Activated CD4-positive, alpha-beta memory T cell treated with anti-CD3 and anti-CD28 coated beads, Interleukin-2, amount 10 ng/mL, durations not matched to agents 7 days and 5 days (primary cell): Measurements from ENCODE around the gene CATSPERD. TPM values are rescaled to one million over a fixed set of nuclear protein-coding genes. Genes with fewer than 3 reads are reported as not detected.
"Not testable (repeated sequence)": the region's sequence is repeated elsewhere in the genome, so short reads cannot be mapped to it uniquely, and the experiment has no call there.

Source experiments
- CTCF ChIA-PET: fragments of 350-600 bp; sonication (Branson Sonifier 250); formaldehyde crosslinking; loops from one replicate; lab custom pipeline; 2021; ENCODE audit warnings: antibody characterized with exemption, inconsistent platforms; lab: Charles Lee
- POLR2A ChIA-PET: fragments of 350-600 bp; sonication (Branson Sonifier 250); formaldehyde crosslinking; loops from one replicate; lab custom pipeline; 2021; ENCODE audit warnings: antibody characterized with exemption; lab: Charles Lee
- DNase-seq: peaks from one replicate; pipeline ENCODE4 v3.0.0-alpha.2; 2020
- H3K27ac Mint-ChIP-seq: one replicate; pipeline ENCODE4 v1.8.0; 2021; ENCODE audit warnings: mild to moderate bottlenecking, mixed read lengths
- H3K27me3 Mint-ChIP-seq: one replicate; pipeline ENCODE4 v1.8.0; 2021; ENCODE audit warnings: mixed read lengths
- H3K36me3 Mint-ChIP-seq: one replicate; pipeline ENCODE4 v1.8.0; 2021; ENCODE audit warnings: low read depth, mixed read lengths
- H3K4me1 Mint-ChIP-seq: one replicate; pipeline ENCODE4 v1.8.0; 2021; ENCODE audit warnings: mixed read lengths
- H3K4me3 Mint-ChIP-seq: one replicate; pipeline ENCODE4 v1.8.0; 2021; ENCODE audit warnings: mild to moderate bottlenecking, mixed read lengths
- H3K9me3 Mint-ChIP-seq: one replicate; pipeline ENCODE4 v1.8.0; 2021; ENCODE audit warnings: mixed read lengths
- total RNA-seq, 2 experiments: library from RNA; stranded (reverse); gene quantifications; one replicate each; pipeline ENCODE4 v1.2.3, GENCODE V29; 2021

CATSPERD gene
- total RNA-seq, 2 experiments from 2014 or later: not detected

DNA sequence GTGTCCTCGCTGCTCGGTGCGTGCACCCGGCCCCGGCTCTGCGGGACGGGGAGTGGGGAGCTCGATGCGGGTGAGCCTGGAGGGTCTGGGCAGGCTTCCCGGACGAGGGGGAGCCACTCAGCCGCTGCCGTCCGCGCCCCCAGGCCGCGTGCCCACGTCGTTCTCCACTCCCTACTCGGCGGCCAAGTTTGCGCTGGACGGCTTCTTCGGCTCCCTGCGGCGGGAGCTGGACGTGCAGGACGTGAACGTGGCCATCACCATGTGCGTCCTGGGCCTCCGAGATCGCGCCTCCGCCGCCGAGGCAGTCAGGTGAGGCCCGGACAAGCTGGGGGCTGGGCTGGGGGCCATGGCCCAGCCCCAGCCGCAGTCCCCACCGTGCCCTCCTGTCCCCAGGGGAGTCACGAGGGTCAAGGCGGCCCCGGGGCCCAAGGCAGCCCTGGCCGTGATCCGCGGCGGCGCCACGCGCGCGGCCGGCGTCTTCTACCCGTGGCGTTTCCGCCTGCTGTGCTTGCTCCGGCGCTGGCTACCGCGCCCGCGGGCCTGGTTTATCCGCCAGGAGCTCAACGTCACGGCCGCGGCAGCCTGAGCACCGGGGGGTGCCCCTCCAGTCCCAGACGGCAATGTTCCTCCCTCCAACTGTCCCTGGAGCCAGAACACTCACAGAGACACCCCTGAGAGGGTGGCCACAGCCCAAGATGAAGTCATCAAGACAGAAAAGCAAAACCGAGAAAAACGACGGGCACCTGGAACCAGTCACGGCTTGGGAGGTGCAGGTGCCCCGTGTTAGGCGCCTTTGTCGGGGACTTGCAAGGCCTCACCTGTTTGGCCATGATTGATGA, 32.9 kb upstream of the CATSPERD start:
- ChIA-PET CTCF (interaction anchor here (0.7 to 2.3 kb wide), 15 partner anchors 21 to 1698 kb away, joined by 3 to 21 read pairs (median 4); partner anchors contain the start of genes CATSPERD, DUS3L, FEM1A and KDM4B), POLR2A (interaction anchor here (0.7 to 2.3 kb wide), 6 partner anchors 9 to 140 kb away, joined by 3 to 19 read pairs (median 4); partner anchors contain the start of genes CATSPERD, LONP1, SAFB and SAFB2)
- Mint-ChIP-seq H3K4me1 (peaks cover 30% of the 10 kb centered on the region), H3K9me3 (no peaks in the 10 kb centered on the region), H3K27ac (no peak overlapping the region), H3K36me3 (peaks cover 21% of the 10 kb centered on the region), H3K27me3 (no peaks in the 10 kb centered on the region), H3K4me3 (peak overlapping the region; percentile 75)
- no peak for DNase-seq

DNA sequence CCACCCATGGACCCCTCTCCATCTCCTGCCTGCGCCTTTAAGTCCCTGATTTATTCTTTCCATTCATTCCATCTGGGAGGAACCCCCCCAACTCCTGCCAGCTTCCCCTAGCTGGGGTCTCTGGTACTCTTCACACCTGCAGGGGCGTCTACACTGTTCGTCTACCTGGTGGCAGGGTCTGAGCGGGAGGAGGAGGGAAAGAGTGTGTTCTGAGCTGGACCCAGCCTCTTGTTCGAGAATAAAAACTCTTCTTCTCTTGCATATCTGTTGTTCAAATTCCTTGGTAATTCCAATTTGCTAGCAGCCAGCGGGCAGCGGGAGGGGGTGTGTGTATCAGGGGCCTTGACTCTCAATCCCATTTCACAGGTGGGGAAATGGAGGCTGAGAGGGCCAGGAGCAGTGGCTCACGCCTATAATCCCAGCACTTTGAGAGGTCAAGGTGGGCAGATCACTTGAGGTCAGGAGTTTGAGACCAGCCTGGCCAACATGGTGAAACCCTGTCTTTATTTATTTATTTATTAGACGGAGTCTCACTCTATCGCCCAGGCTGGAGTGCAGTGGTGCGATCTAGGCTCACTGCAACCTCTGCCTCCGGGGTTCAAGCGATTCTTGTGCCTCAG, 32.1 kb upstream of the CATSPERD start:
- ChIA-PET CTCF (interaction anchor here (0.6 to 2.4 kb wide), 4 partner anchors 12 to 294 kb away, joined by 3 to 19 read pairs (median 4); partner anchors contain the start of genes SAFB and SAFB2), POLR2A (interaction anchor here (4.1 kb wide), 1 partner anchor 31 kb away, joined by 109 read pairs; the partner anchor contains the start of genes CATSPERD and LONP1)
- Mint-ChIP-seq H3K4me1 (peaks cover 37% of the 10 kb centered on the region), H3K4me3 (peak overlapping the region; percentile 18), H3K36me3 (peaks cover 29% of the 10 kb centered on the region)
- DNase-seq, H3K9me3 Mint-ChIP-seq, H3K27ac Mint-ChIP-seq, H3K27me3 Mint-ChIP-seq: not testable (repeated sequence)

DNA sequence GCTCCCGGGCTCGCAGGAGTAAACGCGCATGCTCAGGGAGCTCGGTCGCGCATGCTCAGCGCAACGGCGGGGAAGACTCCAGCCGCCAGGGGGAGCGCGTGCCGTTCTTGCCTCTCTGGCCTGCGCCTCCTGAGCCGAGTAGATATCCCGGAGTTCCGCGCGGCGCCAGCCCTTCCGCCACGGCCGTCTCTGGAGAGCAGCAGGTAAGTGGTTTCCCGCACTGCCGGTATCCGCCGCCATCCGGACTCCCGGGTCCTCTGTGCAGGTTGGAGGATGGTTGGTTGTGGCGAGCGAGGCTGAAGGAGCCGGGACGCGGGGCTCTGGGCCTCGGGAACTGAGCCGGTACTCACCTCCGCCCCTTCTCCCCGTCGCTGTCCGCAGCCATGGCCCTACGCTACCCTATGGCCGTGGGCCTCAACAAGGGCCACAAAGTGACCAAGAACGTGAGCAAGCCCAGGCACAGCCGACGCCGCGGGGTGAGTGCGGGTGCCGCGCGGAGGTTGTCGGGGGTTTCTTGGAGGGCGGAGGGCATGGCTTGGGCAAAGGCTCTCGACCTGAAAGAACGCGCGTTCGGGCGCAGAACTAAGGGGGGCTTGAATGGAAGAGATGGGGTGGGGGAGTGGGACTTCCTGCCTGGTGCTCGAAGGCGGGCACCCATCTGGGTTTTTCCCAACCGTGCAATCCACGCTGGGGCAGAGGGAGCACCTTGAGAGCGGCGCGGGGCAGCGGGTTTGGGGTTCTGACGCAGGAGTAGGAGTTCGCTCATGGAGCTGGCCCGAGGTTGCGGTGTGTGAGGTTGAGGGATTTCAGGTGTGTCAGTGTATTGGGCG, 30.1 kb upstream of the CATSPERD start, which contains the start of gene RPL36:
Gene RPL36 (plus strand): TSS at position 171 of the 830 bp plus-strand sequence. CDS start 213 bp downstream, at position 384.
- no peaks in the 10 kb centered on the region for H3K9me3 Mint-ChIP-seq
- DNase-seq: peak; percentile 99
- H3K36me3 Mint-ChIP-seq: peaks cover 43% of the 10 kb centered on the region
- ChIA-PET CTCF (interaction anchor here (0.6 to 2.8 kb wide), 21 partner anchors 9 to 418 kb away, joined by 3 to 76 read pairs (median 4); partner anchors contain the start of genes CATSPERD, DUS3L, LONP1 and SAFB), POLR2A (interaction anchor here (0.6 to 4.1 kb wide), 20 partner anchors 8 to 734 kb away, joined by 3 to 109 read pairs (median 4); partner anchors contain the start of genes CATSPERD, DUS3L, KHSRP and LONP1)
- peak within 1 kb of the TSS; percentile 91 for H3K27ac Mint-ChIP-seq
- peak within 1 kb of the TSS; percentile 90 for H3K4me3 Mint-ChIP-seq
- H3K27me3 Mint-ChIP-seq: no peaks in the 10 kb centered on the region
- peaks cover 41% of the 10 kb centered on the region for H3K4me1 Mint-ChIP-seq

DNA sequence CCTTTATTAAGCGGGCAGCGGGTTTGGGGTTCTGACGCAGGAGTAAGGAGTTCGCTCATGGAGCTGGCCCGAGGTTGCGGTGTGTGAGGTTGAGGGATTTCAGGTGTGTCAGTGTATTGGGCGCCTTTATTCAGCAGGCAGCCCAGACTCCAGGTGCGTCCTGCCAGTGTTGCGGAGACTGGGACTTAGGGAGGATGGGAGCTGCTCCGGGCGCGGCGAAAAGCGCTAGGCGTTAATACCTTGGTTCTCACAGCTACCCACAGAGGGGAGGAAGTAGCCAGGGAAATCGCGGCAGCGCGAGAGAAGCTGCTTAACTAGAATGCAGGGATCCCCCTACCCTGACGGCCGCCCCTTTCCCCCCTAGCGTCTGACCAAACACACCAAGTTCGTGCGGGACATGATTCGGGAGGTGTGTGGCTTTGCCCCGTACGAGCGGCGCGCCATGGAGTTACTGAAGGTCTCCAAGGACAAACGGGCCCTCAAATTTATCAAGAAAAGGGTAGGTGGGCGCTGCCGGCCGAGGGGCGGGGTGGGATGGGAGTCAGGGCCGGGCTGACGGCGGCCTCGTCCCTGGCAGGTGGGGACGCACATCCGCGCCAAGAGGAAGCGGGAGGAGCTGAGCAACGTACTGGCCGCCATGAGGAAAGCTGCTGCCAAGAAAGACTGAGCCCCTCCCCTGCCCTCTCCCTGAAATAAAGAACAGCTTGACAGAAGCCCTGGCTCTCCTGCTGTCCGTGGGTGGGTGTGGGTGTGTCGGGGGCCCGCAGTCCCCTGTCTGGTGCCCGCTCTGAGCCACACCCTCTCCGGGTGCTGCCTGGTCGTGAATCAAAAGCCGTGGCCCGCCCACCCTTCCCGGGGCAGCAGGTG, 29.2 kb upstream of the CATSPERD start:
- H3K4me1 Mint-ChIP-seq: peaks cover 41% of the 10 kb centered on the region
- H3K36me3 Mint-ChIP-seq: peaks cover 43% of the 10 kb centered on the region
- DNase-seq: peak; percentile 47

DNA sequence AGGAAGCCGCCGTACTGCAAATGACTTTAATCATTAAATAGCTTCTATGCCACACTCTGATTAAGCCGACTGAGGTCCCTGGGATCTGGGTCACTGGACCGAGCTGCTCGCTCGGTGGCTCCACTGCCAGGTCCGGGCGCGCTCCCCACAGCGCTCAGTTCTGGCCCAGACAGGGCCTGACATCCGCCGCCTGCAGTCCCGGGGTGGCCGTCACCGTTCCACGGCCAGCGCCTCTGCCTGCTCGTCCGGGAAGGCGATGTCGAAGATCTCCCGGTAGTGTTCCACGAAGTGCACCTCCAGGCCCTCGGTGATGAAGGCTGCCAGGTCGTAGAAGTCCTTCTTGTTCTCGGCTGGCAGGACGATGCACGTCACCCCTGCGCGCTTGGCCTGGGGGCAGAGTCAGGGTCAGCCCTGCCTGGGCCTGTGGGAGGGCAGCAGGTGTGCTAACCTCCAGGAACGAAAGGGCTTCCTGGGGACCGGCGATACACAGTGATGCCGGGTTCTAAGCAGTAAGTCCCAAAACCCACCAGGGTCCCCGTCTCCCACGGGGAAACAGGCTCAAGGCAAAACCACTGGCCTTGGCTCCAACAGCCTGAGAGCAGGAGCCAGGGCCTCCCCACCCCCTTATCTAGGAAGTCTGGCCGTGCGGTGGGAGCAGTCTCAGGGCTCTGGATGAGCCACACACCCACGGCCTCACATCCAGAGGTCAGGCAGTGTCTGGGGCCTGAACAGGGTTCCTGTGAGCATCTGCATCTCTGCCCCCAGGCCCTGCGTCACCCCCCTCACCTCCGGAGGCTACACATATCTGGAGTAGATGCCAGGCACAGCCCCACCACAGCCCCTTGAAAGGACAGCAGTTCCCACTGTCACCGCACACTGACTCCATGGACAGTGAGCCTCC, 28.4 kb upstream of the CATSPERD start:
- Mint-ChIP-seq H3K27me3 (no peaks in the 10 kb centered on the region), H3K9me3 (no peaks in the 10 kb centered on the region), H3K27ac (peak overlapping the region; percentile 91), H3K4me1 (peaks cover 36% of the 10 kb centered on the region), H3K4me3 (peak overlapping the region; percentile 90), H3K36me3 (peaks cover 49% of the 10 kb centered on the region)
- DNase-seq: no peak
- POLR2A ChIA-PET: interaction anchor here (0.9 to 4.1 kb wide), 10 partner anchors 10 to 136 kb away, joined by 3 to 109 read pairs (median 8); partner anchors contain the start of genes CATSPERD, DUS3L, LONP1 and SAFB
- CTCF ChIA-PET: interaction anchor here (0.6 to 1.3 kb wide), 3 partner anchors 22 to 144 kb away, joined by 3 to 4 read pairs (median 3); no protein-coding TSS in a partner anchor

More for the DNA sequence above, 29.2 kb upstream of the CATSPERD start:
- ChIA-PET POLR2A (interaction anchor here (0.8 to 4.1 kb wide), 16 partner anchors 8 to 734 kb away, joined by 3 to 109 read pairs (median 6); partner anchors contain the start of genes CATSPERD, DUS3L, KHSRP and LONP1), CTCF (interaction anchor here (0.6 to 2.8 kb wide), 7 partner anchors 18 to 213 kb away, joined by 3 to 76 read pairs (median 4); partner anchors contain the start of genes CATSPERD, LONP1 and VMAC)
- Mint-ChIP-seq H3K9me3 (no peaks in the 10 kb centered on the region), H3K27ac (peak overlapping the region; percentile 91), H3K27me3 (no peaks in the 10 kb centered on the region), H3K4me3 (peak overlapping the region; percentile 90)

DNA sequence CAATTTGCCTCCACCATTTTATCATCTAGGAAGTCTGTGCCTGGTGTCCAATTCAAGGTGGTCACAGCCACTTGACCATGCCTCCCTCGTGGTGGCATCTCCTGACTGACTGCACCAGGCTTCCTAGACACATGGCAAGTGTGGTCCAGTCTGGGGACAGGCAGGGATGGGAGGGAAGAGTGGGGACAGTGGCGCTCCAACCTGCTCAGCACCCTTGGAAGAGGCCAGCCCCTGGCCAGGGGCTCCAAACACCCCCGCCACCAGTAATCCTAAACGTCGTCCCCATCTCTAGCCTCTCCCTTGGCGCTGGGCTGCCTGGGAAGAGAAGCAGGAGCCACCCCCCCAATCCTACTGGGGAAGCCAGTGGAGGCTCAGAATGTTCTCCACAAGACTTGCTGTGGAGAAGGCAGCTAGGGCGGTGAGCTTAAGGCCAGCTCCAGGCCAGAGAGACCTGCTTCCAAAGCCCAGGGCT, 27.7 kb upstream of the CATSPERD start:
- H3K27ac Mint-ChIP-seq: peak overlapping the region; percentile 65
- no peaks in the 10 kb centered on the region for H3K27me3 Mint-ChIP-seq
- ChIA-PET POLR2A (interaction anchor here (1.1 kb wide), 1 partner anchor 88 kb away, joined by 3 read pairs; no protein-coding TSS in a partner anchor), CTCF (no interaction called here)
- peaks cover 51% of the 10 kb centered on the region for H3K36me3 Mint-ChIP-seq
- H3K9me3 Mint-ChIP-seq: no peaks in the 10 kb centered on the region
- H3K4me1 Mint-ChIP-seq: peaks cover 35% of the 10 kb centered on the region
- peak overlapping the region; percentile 90 for H3K4me3 Mint-ChIP-seq
- no peak for DNase-seq

DNA sequence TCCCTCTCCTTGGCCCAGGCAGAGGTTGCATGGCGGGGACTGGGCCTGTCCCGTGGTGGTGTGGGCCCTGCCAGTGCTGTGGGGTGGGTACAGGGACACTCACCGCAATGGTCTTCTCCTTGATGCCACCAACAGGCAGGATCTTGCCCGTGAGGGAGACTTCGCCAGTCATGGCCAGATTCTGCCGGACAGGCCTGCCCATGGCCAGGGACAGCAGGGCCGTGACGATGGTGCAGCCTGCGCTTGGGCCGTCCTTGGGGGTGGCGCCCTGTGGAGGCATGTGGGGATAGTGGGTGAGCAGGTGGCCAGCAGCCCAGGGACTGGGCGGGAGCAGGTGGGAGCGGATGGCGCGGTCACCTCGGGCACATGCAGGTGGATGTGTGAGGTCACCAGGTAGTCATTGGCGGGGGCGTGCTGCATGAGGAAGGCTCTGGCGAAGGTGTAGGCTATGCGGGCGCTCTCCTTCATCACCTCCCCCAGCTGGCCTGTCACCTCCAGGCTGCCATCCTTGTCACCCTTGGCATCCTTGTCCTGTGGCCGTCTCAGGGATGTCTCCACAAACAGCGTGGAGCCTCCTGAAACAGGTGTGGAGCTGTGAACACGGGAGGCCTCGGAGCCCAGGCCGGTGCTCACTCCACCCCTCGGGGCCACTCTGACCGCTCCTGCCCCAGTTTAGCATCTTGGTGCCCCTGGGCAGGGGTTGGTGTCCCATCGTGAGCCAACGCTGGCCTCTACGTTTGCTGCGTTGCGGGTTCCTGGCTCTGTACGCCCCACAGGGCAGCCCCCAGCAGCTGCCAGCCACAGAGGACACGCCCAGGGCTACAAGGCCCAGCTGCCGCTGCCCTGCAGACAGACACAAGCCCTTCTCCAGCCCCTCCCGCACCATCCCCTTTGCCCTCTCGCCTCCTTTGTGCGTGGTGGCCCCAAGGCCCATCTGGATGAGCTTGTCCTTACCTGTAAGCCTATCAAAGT, 27.0 kb upstream of the CATSPERD start:
- peaks cover 31% of the 10 kb centered on the region for H3K4me1 Mint-ChIP-seq
- CTCF ChIA-PET: no interaction called here
- H3K27ac Mint-ChIP-seq: peak overlapping the region; percentile 44
- peaks cover 51% of the 10 kb centered on the region for H3K36me3 Mint-ChIP-seq
- H3K27me3 Mint-ChIP-seq: no peaks in the 10 kb centered on the region
- POLR2A ChIA-PET: interaction anchor here (1.1 kb wide), 1 partner anchor 87 kb away, joined by 3 read pairs; no protein-coding TSS in a partner anchor
- H3K9me3 Mint-ChIP-seq: no peaks in the 10 kb centered on the region
- no peak for DNase-seq
- peak overlapping the region; percentile 90 for H3K4me3 Mint-ChIP-seq

DNA sequence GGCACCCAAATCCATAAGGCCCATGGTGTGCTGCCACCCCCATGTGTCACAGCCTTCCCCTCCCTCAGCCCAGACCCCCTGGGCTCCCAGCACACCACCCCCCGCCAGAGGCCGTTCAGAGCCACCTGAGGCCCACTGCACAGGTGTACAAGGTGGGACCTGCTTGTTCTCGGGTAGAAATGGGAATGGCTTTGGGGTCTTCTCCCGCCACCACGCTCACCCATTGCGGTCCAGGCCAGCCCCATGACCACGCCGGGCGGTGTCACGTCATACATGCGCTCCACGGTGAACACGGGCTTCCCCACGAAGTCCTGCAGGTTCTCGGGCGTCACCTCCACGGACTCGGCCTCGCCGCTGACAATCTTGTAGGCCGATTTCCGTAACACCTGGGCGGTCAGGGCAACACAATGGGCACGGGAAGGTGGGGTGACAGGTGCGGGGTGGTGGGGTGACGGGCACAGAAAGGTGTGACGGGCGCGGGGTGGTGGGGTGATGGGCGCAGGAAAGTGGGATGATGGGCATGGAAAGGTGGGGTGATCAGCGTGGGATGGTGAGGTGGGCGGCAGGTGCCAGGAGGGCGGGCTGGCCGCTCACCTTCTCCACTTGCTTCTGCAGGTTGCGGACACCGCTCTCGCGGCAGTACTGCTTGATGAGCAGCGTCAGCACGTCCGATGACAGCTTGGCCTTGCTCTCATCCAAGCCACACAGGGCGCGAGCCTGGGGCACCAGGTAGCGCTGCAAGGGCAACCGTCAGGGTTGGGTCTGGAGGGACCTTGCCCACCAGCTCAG, 26.1 kb upstream of the CATSPERD start:
- Mint-ChIP-seq H3K27me3 (no peaks in the 10 kb centered on the region), H3K27ac (no peak overlapping the region), H3K4me3 (no peak overlapping the region), H3K9me3 (no peaks in the 10 kb centered on the region), H3K36me3 (peaks cover 58% of the 10 kb centered on the region), H3K4me1 (peaks cover 29% of the 10 kb centered on the region)
- POLR2A ChIA-PET: interaction anchor here (1.1 kb wide), 1 partner anchor 86 kb away, joined by 3 read pairs; no protein-coding TSS in a partner anchor
- no peak for DNase-seq
- CTCF ChIA-PET: no interaction called here
